GM19043 (cell line): ENCODE data around the gene MAPKAP1.
"Not testable (repeated sequence)": the region's sequence is repeated elsewhere in the genome, so short reads cannot be mapped to it uniquely, and the experiment has no call there.

ENCODE experiments used
- ATAC-seq: cut with Tn5 transposase; IDR thresholded peaks from one replicate; pipeline ENCODE4 v1.9.1; 2021; ENCODE audit warnings: low read depth; ENCODE audit not compliant: unreplicated experiment

The MAPKAP1 gene

DNA sequence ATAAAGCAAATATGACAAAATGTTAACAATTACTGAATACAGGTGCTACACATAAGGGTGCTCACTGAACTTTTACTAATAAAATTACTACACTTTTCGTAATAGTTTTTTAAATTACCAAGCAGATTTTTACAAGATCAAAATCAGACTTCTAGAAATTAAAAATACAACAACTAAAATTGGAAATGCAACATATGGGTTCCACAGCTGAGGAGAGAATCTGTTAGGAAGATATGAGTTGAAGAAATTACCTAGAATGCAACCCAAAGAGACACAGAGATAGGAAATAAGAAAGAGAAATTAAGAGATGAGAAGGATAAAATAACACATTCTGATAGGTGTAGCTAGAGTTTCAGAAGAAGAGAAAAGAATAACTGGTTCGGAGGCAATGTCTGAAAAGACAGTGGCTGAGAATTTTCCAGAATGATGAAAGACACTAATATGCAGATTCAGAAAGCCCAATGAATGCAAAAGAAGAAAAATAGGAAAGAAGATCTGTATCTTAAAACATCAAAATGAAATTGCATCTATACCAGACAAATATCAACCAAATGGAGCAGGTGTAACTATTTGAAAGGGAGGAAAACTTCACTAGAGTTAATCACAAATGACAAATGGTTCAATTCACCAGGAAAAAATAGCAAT is 95.8 kb downstream of the MAPKAP1 start:
- ATAC-seq: no peak

DNA sequence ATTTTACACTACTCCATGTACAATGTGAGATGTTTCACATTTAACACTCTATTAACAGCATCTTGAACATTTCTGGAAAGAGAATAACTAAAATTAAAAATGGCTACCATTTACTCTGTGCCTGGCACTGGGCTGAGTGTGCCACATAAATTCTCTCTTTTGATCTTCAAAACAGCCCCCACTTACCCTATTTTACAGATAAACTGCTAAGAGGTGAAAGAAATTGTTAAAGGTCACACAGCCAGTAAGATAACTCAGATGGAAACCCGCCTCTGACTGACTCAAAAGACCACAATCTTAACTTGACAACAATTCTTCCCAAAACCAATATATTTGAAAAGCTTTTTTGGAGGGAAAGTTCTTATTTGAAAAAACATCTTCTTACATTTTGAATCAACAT is 97.3 kb downstream of the MAPKAP1 start:
- no peak for ATAC-seq

GRCh38 chr9:125608489-125609224 is 98.4 kb downstream of the MAPKAP1 start:
- no peak for ATAC-seq

GRCh38 chr9:125604196-125604595 is 102.8 kb downstream of the MAPKAP1 start:
- no peak for ATAC-seq

- no peak for ATAC-seq
These were observed 103.5 kb downstream of the MAPKAP1 start for GRCh38 chr9:125603478-125604021.

- ATAC-seq: no peak
These were observed 105.0 kb downstream of the MAPKAP1 start for GRCh38 chr9:125601961-125602360.

- no peak for ATAC-seq
These were observed 106.8 kb downstream of the MAPKAP1 start for GRCh38 chr9:125600194-125600593.

DNA sequence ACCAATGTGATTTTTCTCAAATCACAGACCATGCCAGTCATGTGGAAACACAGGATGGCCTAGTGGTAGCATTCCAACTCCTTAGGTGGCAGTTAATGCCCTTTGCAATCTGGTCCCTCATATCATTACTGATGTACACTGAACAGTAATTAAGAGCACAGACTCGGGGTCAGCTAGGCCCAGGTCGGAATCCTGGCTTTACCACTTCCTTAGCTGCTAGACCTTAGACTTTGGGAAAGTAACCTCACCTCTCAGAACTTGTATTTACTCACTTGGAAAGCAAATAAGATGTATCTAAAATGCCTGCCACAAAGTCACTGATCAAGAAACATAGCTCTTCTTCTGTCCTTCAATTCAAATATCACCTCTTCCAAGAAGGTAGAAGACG is 112.8 kb downstream of the MAPKAP1 start:
- ATAC-seq: no peak

- no peak for ATAC-seq
These were observed 113.3 kb downstream of the MAPKAP1 start for GRCh38 chr9:125593581-125594222.

- ATAC-seq: no peak
These were observed 115.1 kb downstream of the MAPKAP1 start for GRCh38 chr9:125591888-125592287.

DNA sequence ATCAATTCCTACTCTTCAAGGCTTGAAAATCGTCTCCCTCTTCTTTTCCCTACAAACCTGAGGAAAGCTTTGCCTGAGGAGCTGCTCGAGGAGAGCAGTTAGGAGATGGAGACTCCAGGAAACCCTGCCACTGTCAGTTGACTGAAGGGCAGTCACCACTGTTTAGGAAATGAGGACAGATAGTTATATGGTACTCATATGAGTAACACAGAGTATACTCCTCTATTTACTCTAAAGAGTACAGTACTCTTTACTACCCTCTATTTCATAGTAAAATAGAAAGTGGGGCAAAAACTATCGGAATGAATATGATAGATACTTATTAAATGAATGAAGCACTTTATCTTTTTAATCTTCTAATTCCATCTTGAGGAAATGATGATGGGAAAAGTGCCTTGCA is 115.8 kb downstream of the MAPKAP1 start:
- no peak for ATAC-seq

- no peak for ATAC-seq
These were observed 117.7 kb downstream of the MAPKAP1 start for GRCh38 chr9:125589287-125589686.

GRCh38 chr9:125587819-125588460 is 119.1 kb downstream of the MAPKAP1 start:
- ATAC-seq: no peak

GRCh38 chr9:125586172-125586511 is 120.9 kb downstream of the MAPKAP1 start:
- no peak for ATAC-seq

DNA sequence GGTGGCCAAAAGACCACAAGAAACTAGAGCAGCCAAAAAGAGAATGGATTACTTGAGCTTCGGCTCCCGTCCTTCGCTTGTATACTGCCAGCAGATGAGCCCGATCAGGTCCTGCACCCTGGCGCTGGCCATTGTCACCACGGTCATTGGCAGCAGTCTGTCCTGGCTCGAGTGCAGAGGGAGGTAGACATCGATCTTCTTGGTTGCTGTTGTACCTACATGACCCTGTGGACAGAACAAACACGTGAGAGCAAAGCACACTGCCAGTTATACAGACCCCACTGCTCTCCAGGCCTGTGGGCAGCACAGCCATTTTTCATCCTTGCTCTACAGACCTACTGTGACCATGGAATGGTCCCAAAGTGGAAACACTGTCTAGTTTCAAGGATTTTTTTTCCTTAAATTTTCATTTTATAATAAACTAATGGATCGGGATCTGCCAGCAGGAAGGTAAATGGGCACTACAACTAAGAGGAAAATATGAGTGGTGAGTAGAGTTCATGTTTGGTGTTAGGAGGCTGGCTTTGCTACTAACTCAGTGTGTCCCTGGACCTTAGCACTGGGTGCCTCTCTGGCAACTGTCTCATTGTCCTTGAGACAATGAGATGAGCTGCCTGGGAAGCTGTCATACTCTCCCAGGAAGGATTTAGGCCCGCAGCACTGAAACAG is 121.4 kb downstream of the MAPKAP1 start:
- ATAC-seq: no peak

DNA sequence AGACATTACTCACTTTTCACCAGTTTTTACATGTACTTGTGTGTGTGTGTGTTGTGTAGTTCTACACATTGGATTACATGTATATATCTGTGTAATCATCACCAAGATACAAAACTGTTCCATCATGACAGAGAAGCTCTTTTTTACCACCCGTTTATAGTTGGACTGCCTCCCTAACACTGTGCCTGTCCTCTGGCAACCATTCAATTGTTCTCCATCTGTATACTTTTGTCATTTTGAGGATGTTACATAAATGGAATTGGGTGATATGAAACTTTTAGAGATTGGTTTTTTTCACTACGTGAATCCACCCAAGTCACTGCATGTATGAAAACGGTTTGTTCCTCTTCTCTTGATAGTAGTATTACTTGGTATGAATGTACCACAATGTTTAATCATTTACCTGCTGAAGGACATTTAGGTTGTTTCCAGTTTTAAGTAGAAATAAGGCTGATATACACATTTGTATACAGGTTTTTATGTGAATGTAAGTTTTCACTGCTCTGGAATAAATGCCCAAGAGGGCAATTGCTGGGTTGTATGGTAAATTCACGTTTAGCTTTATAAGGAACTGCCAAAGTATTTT is 126.2 kb downstream of the MAPKAP1 start:
- ATAC-seq: no peak

- ATAC-seq: no peak
These were observed 127.7 kb downstream of the MAPKAP1 start for GRCh38 chr9:125579030-125579932.

GRCh38 chr9:125574126-125574877 is 132.7 kb downstream of the MAPKAP1 start:
- no peak for ATAC-seq

GRCh38 chr9:125572461-125572860 is 134.5 kb downstream of the MAPKAP1 start:
- ATAC-seq: not testable (repeated sequence)
